Uterus (tissue), 2 donors: ENCODE measurements around the gene RIN2.

Experiments
- CTCF ChIP-seq, 4 experiments: fragments of 200-600 bp in 2 of 4; fragments of 450-650 bp in 2 of 4; sonication (generic) in 2 of 4; IDR thresholded peaks; one replicate each; pipeline ENCODE4 v1.5.1; 2016 to 2019; ENCODE audit warnings: antibody characterized with exemption in 4 of 4, mild to moderate bottlenecking in 2 of 4, moderate library complexity in 1 of 4
- POLR2A ChIP-seq, 2 donors: fragments of 450-650 bp; IDR thresholded peaks; one replicate each; pipeline ENCODE4 v1.6.1; 2016; ENCODE audit warnings: antibody characterized with exemption in 2 of 2, mild to moderate bottlenecking in 1 of 2, moderate library complexity in 1 of 2

- TF ChIP-seq CTCF (IDR thresholded peaks at IDR 0.05) (no peak), POLR2A (IDR thresholded peaks at IDR 0.05) (no peak)
Measured at GRCh38 chr20:19769507-19769906, 11.4 kb downstream of the RIN2 start.
